Breast epithelium (tissue), 4 donors: ENCODE measurements around the gene BUB3. TPM values are rescaled to one million over a fixed set of nuclear protein-coding genes. Genes with fewer than 3 reads are reported as not detected.

Experiments
- DNase-seq, 2 donors: peaks; one replicate each; pipeline ENCODE4 v3.0.0-alpha.2; 2019; ENCODE audit warnings: low spot score in 2 of 2
- H3K27ac ChIP-seq, 2 donors: fragments of 200-600 bp; sonication (generic) in 1 of 2; one replicate each; pipeline ENCODE4 v1.5.1; 2016 to 2019; ENCODE audit warnings: mild to moderate bottlenecking in 1 of 2
- H3K27me3 ChIP-seq, 2 donors: fragments of 200-600 bp; sonication (generic) in 1 of 2; one replicate each; pipeline versions ENCODE4 v1.5.1 to v1.6.0; 2017 to 2019; ENCODE audit warnings: control low read depth in 1 of 2, mild to moderate bottlenecking in 1 of 2
- H3K36me3 ChIP-seq: fragments of 200-600 bp; one replicate; pipeline ENCODE4 v1.5.1; 2019
- H3K4me1 ChIP-seq, 2 donors: fragments of 200-600 bp; sonication (generic); one replicate each; pipeline ENCODE4 v1.5.1; 2016 to 2019; ENCODE audit warnings: control low read depth in 1 of 2
- H3K4me3 ChIP-seq, 3 donors: fragments of 200-600 bp; sonication (generic); 1 replicate in 2 of 3; 2 replicates in 1 of 3; pipeline ENCODE4 v1.5.1; 2016 to 2019; ENCODE audit warnings: mild to moderate bottlenecking in 3 of 3, moderate library complexity in 2 of 3
- H3K9me3 ChIP-seq, 2 donors: fragments of 200-600 bp; sonication (generic) in 1 of 2; one replicate each; pipeline ENCODE4 v1.5.1; 2016 to 2019; ENCODE audit warnings: control low read depth in 1 of 2
- CTCF ChIP-seq, 3 donors: fragments of 450-650 bp; IDR thresholded peaks; one replicate each; pipeline ENCODE4 v1.5.1; 2016 to 2017; ENCODE audit warnings: antibody characterized with exemption in 3 of 3, mild to moderate bottlenecking in 3 of 3, moderate library complexity in 3 of 3
- POLR2A ChIP-seq: fragments of 450-650 bp; IDR thresholded peaks from one replicate; pipeline ENCODE4 v1.6.1; 2016; ENCODE audit warnings: antibody characterized with exemption, mild to moderate bottlenecking, moderate library complexity
- POLR2AphosphoS5 ChIP-seq, 3 donors: sonication (generic); formaldehyde crosslinking; IDR thresholded peaks; one replicate each; pipeline ENCODE4 v1.6.1; 2017; ENCODE audit warnings: antibody characterized with exemption in 3 of 3
- intact Hi-C: fragments of 100-400 bp; cut with DNase I; formaldehyde crosslinking; loops from one replicate; pipeline ENCODE4 v1.15.1; 2023; ENCODE audit warnings: low total_unique reads
- total RNA-seq, 3 donors: library from RNA; depleted of rRNA; stranded (reverse); fragments of >200 nt; gene quantifications; one replicate each; pipeline ENCODE4 v1.1.0, GENCODE V29; 2016

BUB3 gene
- total RNA-seq, 3 donors from 2014 or later, result 96.4 to 100 (median 98.1) TPM

GRCh38 chr10:123129618-123130271 is 24.5 kb upstream of the BUB3 start:
- Histone ChIP-seq H3K4me3 (no peak overlapping the region), H3K4me1 (peaks cover 0 to 5% of the 10 kb centered on the region in 2 donors), H3K27me3 (peaks cover 3 to 85% of the 10 kb centered on the region in 2 donors), H3K9me3 (peaks cover 0 to 9% of the 10 kb centered on the region in 2 donors), H3K27ac (no peak overlapping the region), H3K36me3 (no peaks in the 10 kb centered on the region)
- intact Hi-C loops, result loop anchor here (10.0 kb wide), 1 partner anchor 425 kb away; no protein-coding TSS in a partner anchor
- DNase-seq, result no peak
- TF ChIP-seq CTCF (IDR thresholded peaks at IDR 0.05), result no peak
- TF ChIP-seq POLR2AphosphoS5 (IDR thresholded peaks at IDR 0.05), result no peak
- TF ChIP-seq POLR2A, result no peak

GRCh38 chr10:123132576-123133477 is 21.4 kb upstream of the BUB3 start:
- Histone ChIP-seq H3K27ac (no peak overlapping the region), H3K9me3 (peaks cover 0 to 7% of the 10 kb centered on the region in 2 donors), H3K4me3 (peak overlapping the region in 1 of 3 donors; percentile 44), H3K4me1 (peaks cover 10 to 16% of the 10 kb centered on the region in 2 donors), H3K36me3 (no peaks in the 10 kb centered on the region), H3K27me3 (peaks cover 21 to 98% of the 10 kb centered on the region in 2 donors)
- TF ChIP-seq POLR2A (no peak), CTCF (IDR thresholded peaks at IDR 0.05) (peak; percentile 77 to 90 (median 78))
- DNase-seq, result peak; percentile 70 to 88
- intact Hi-C loops, result loop anchor here (10.0 kb wide), 1 partner anchor 422 kb away; no protein-coding TSS in a partner anchor

GRCh38 chr10:123133541-123134342 is 20.5 kb upstream of the BUB3 start:
- H3K27ac ChIP-seq, result no peak overlapping the region
- H3K4me1 ChIP-seq, result peaks cover 10 to 16% of the 10 kb centered on the region in 2 donors
- TF ChIP-seq POLR2A (no peak), POLR2AphosphoS5 (IDR thresholded peaks at IDR 0.05) (no peak), CTCF (IDR thresholded peaks at IDR 0.05) (no peak)
- peak overlapping the region in 1 of 3 donors; percentile 68 for H3K4me3 ChIP-seq
- no peaks in the 10 kb centered on the region for H3K9me3 ChIP-seq
- peaks cover 21 to 98% of the 10 kb centered on the region in 2 donors for H3K27me3 ChIP-seq
- DNase-seq, result no peak
- intact Hi-C loops, result loop anchor here (10.0 kb wide), 1 partner anchor 421 kb away; no protein-coding TSS in a partner anchor
- no peaks in the 10 kb centered on the region for H3K36me3 ChIP-seq

- Histone ChIP-seq H3K4me3 (peak overlapping the region in 1 of 3 donors; percentile 68), H3K4me1 (peaks cover 10 to 16% of the 10 kb centered on the region in 2 donors), H3K27ac (no peak overlapping the region), H3K36me3 (no peaks in the 10 kb centered on the region), H3K27me3 (peaks cover 21 to 98% of the 10 kb centered on the region in 2 donors), H3K9me3 (no peaks in the 10 kb centered on the region)
- intact Hi-C loops, result loop anchor here (10.0 kb wide), 1 partner anchor 420 kb away; no protein-coding TSS in a partner anchor
- TF ChIP-seq POLR2AphosphoS5 (IDR thresholded peaks at IDR 0.05) (no peak), POLR2A (no peak), CTCF (IDR thresholded peaks at IDR 0.05) (no peak)
- no peak for DNase-seq
Observed at GRCh38 chr10:123134343-123134914, 19.8 kb upstream of the BUB3 start.
